ENCODE results near the gene ISLR2.

The ISLR2 gene

DNA sequence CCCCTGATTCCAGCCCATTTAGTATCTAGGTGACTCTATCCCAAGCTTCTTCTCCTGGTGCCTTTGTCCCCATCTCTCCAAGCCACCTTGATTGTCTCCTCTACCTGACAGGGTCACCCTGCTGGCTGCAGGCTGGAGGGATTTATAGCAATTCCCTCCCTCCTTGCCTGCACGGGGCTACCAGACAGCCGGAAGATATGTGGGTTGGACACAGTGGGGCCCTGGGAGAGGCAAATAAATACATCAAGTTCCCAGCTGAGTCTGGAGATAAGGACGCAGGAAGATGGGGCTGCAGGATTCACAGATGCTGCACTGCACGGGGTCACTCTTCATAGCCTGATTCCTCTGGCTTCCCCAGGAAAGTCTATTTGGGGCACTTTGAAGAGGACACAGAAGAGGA lies 9.3 kb upstream of the ISLR2 start:
- H3K27ac ChIP-seq: no peak overlapping the region
- TF ChIP-seq CTCF (conservative IDR thresholded peaks at IDR 0.05): no peak

GRCh38 chr15:74121858-74122257 lies 8.5 kb upstream of the ISLR2 start:
- no peak overlapping the region for H3K27ac ChIP-seq
- TF ChIP-seq CTCF (conservative IDR thresholded peaks at IDR 0.05): no peak

- no peak overlapping the region for H3K27ac ChIP-seq
- no peak for TF ChIP-seq CTCF (conservative IDR thresholded peaks at IDR 0.05)
These were observed 7.8 kb upstream of the ISLR2 start for GRCh38 chr15:74122403-74123130.

GRCh38 chr15:74123131-74123429 lies 7.3 kb upstream of the ISLR2 start:
- TF ChIP-seq CTCF (conservative IDR thresholded peaks at IDR 0.05): no peak
- H3K27ac ChIP-seq: no peak overlapping the region

- no peak for TF ChIP-seq CTCF (conservative IDR thresholded peaks at IDR 0.05)
- no peak overlapping the region for H3K27ac ChIP-seq
These were observed 6.7 kb upstream of the ISLR2 start for GRCh38 chr15:74123658-74124057.

GRCh38 chr15:74124196-74124595 lies 6.2 kb upstream of the ISLR2 start:
- no peak for TF ChIP-seq CTCF (conservative IDR thresholded peaks at IDR 0.05)
- H3K27ac ChIP-seq: no peak overlapping the region

DNA sequence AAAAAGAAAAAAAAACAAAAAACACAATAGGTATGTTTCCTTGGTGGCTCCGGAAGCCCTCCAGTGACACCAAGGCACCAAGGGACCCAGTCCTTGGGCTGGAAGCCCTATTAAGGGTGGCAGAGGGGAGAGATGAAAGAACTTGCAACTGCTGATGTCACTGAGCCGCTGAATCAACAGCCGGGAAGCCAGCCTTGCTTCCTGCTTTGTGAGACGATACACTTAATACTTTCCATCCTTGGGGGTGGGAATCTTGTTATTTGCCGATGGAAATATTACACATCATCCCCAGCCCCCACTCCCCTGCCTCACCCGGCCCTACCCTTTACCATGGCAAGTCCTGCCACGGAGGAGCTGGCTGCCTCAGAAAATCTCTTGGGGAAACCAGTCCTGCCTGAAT lies 5.6 kb upstream of the ISLR2 start:
- no peak for TF ChIP-seq CTCF (conservative IDR thresholded peaks at IDR 0.05)
- H3K27ac ChIP-seq: no peak overlapping the region
